Choroid plexus epithelial cell (primary cell): ENCODE data around the gene RRAS.

Experiments used
- DNase-seq: peaks from one replicate; pipeline ENCODE4 v3.0.0-alpha.2; 2010; ENCODE audit warnings: low read depth
- H3K4me3 ChIP-seq: 2 replicates; pipeline ENCODE4 v1.5.1; 2011; ENCODE audit warnings: low read depth, mild to moderate bottlenecking, control low read depth, low read length, moderate library complexity
- TF ChIP-seq, protein P1 (sequence below): conservative IDR thresholded peaks from 2 replicates; pipeline ENCODE4 v1.5.1; 2011; ENCODE audit warnings: low read depth, mild to moderate bottlenecking, control low read depth, inconsistent platforms, low read length, moderate library complexity

Gene RRAS

DNA sequence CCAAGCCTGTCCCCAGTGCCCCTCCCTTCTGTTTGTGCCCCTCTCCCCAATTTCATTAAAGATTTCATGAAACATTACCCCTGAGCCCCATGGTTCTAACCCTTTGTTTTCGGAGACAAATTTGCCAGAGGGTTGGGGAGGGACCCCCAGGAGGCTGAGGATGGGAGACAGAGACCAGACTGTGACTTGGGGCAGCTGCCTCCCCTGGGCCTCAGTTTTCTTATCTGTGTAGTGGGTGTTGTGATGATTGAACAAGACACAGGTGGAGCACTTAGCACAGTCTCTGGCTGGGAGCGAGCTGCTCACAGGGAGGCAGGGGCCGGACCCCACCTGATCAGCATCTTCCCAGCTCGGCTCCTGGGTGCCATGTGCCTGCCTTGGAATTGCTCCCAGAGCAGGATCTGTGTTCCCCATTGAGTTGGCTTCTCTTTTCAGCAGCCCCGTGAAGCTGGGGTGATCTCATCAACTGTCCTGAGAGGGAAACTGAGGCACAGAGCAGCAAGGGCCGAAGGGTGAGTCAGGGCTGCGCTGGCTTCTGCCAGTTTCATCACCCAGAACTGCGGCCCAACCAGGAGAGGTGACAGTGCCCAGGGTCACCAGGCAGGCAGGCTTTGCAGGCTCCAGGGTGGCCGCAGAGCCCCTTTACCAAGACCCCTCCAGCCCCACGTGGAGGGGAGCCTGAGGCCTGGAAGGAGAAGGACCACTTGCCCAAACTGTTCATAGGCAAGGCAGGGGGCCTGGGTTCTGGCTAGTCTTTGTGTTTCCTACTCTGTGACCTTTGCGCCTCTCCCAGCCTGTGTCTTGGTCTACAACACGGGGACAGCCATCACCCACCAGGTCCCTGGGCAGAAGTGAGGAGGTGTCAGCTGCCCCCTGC lies 18.9 kb upstream of the RRAS start:
- TF ChIP-seq, protein P1, sequence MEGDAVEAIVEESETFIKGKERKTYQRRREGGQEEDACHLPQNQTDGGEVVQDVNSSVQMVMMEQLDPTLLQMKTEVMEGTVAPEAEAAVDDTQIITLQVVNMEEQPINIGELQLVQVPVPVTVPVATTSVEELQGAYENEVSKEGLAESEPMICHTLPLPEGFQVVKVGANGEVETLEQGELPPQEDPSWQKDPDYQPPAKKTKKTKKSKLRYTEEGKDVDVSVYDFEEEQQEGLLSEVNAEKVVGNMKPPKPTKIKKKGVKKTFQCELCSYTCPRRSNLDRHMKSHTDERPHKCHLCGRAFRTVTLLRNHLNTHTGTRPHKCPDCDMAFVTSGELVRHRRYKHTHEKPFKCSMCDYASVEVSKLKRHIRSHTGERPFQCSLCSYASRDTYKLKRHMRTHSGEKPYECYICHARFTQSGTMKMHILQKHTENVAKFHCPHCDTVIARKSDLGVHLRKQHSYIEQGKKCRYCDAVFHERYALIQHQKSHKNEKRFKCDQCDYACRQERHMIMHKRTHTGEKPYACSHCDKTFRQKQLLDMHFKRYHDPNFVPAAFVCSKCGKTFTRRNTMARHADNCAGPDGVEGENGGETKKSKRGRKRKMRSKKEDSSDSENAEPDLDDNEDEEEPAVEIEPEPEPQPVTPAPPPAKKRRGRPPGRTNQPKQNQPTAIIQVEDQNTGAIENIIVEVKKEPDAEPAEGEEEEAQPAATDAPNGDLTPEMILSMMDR = no peak
- H3K4me3 ChIP-seq = no peak overlapping the region
- no peak for DNase-seq

DNA sequence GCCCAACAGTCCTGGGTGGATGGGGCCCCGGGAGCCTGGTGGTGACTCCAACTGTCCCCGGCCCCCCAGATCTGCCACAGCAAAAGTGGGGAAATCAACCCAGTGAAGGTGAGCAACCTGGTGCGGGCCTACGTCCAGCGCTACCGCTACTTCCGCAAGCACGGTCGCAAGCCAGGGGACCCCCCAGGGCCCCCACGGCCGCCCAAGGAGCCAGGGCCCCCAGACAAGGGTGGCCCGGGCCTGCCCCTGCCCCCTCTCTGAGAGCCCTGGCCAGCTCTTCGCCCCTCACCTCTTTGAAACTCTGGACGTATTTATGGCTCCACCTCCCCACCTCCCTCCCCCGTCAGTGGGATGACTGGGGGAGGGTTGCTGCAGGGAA lies 18.2 kb upstream of the RRAS start:
- TF ChIP-seq, protein P1 = no peak
- no peak overlapping the region for H3K4me3 ChIP-seq
- DNase-seq = no peak

DNA sequence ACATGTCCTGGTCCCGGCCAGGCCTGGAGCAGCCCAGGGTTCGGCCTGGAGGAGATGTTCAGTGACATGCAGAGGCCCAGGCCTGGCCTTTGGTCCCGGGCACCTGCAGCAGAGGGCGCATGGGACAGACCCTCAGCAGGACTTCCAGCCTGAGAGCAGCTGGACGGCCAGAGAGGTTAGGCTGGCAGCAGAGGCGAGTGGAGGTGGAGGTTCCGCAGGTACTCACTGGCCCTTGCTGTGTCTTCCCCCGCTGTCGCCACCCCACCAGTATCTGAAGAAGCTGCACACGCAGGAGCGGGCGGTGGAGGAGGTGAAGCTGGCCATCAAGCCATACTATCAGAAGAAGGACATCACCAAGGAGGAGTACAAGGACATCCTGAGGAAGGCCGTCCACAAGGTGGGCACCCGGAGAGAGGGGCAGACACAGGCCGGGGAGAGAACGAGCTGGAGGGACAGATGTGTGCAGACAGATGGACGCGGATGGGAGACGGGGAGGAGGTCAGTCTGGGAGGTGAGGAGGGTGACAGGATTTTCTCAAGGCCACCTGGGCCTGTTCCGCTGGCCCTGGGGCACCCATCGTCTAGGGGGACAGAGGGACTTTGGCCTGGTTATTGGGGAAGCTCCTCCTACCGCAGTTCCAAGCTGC lies 17.7 kb upstream of the RRAS start:
- H3K4me3 ChIP-seq = no peak overlapping the region
- DNase-seq = no peak
- TF ChIP-seq, protein P1 = no peak

DNA sequence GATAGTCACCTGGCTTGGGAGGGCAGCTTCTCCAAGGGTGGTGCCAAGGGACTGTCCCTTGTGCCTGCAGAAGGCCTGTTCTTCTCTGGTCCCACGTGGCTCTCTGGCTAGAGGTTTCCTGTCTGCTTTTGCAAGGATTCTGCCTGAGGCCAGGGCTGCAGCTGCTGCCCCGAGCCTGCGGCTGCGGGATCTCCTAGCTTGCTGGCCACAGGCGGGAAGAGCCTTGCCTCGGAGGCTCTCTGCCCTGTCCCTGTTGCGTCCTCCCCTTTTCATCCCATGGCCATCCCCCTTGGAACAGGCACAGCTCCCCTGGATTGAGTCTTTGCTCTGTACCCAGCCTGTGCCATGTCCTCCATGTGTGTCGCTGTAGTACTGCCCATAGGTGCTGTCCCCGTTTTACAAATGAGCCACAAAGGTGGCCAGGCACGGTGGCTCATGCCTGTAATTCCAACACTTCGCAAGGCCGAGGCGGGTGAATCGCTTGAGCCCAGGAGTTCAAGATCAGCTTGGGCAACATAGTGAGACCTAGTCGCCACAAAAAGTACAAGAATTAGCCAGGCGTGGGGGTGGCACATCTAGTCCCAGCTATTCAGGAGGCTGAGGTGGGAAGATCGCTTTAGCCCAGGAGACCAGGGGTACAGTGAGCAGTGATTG lies 16.6 kb upstream of the RRAS start:
- H3K4me3 ChIP-seq = no peak overlapping the region
- no peak for DNase-seq
- TF ChIP-seq, protein P1 = no peak

DNA sequence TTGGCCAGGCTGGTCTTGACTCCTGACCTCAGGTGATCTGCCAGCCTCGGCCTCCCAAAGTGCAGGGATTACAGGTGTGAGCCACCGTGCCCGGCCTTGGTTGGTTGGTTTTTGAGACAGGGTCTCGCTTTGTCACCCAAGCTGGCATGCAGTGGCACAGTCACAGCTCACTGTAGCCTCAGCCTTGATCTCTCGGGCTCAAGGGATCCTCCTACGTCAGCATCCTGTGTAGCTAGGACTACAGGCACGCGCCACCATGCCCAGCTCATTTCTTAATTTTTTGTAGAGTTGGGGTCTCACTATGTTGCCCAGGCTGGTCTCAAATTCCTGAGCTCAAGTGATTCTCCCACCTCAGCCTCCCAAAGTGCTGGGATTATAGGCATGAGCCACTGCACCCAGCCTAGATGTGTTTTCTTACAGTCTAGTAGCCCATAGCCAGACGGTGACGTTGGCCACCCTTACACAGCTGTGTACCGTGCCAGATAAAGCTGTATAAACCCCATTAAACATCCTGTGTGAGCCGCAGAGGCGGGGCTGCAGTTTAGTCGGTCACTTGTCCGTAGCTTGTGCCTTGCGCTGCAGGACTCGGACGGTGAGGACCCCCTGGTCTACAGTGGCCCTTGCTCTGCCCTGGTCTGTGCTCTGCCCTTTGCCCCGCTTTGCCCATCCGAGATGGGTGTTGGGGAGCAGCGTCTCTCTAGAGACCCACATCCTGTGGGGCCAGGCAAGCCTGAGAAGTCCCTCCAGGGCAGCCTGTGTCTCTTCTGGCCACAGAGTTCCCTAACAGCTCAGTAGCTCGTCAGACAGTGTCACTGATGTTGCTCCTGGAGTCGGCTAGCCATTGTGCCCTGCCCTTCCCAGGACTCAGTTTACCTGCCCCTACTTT lies 15.9 kb upstream of the RRAS start:
- DNase-seq = no peak
- no peak overlapping the region for H3K4me3 ChIP-seq
- TF ChIP-seq, protein P1 = no peak

DNA sequence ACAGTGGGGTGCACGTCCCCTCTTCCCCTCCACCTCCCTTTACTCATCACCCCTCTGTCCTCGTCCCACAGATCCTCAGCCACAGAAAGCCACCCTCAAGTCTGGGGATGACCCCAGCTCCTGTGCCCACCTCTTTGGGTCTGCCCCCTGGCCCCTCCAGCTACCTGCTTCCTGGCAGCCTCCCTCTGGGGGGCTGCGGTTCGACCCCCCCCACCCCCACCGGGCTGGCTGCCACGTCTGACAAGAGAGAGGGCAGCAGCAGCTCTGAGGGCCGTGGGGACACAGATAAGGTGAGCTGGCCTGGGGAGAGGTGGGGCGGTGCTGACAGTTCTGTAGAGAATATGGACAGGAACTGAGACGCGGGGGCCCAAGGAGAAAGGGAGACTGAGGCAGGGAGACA lies 14.6 kb upstream of the RRAS start:
- DNase-seq = no peak
- TF ChIP-seq, protein P1 = no peak
- H3K4me3 ChIP-seq = no peak overlapping the region
